NCI-H510A (cell line): ENCODE data around the gene KCNQ1.

Experiments used
- DNase-seq: peaks from one replicate; lab custom pipeline; 2025; lab: John Stamatoyannopoulos, UW

KCNQ1 gene

GRCh38 chr11:2442589-2442988 is 2.2 kb upstream of the KCNQ1 start:
- no peak for DNase-seq

DNA sequence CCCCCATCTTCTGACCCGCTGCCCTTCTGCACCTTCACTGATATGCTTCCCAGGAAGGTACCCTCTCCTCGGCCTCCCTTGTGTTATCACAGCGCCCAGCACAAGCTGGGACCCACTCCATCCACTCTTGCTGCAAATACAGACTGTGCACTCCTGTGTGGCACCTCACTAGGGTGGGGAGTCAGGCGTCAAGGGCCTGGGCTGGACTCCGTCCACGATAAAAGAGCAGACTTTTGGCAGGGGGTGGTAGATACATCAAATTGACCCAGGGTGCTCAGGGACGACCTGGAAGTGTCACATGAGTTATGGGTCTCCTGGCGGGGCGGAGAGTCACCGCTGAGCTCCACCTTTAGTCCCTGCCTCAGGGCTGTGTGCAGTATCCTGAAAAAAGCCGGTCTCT is 1.4 kb upstream of the KCNQ1 start:
- DNase-seq = no peak

- DNase-seq = no peak
Measured at GRCh38 chr11:2443881-2444820, 657 bp upstream of the KCNQ1 start, which contains the start of gene TRPM5. TRPM5 (minus strand) TSS chr11:2444514; CDS start chr11:2423036, 21,478 bp downstream.

DNA sequence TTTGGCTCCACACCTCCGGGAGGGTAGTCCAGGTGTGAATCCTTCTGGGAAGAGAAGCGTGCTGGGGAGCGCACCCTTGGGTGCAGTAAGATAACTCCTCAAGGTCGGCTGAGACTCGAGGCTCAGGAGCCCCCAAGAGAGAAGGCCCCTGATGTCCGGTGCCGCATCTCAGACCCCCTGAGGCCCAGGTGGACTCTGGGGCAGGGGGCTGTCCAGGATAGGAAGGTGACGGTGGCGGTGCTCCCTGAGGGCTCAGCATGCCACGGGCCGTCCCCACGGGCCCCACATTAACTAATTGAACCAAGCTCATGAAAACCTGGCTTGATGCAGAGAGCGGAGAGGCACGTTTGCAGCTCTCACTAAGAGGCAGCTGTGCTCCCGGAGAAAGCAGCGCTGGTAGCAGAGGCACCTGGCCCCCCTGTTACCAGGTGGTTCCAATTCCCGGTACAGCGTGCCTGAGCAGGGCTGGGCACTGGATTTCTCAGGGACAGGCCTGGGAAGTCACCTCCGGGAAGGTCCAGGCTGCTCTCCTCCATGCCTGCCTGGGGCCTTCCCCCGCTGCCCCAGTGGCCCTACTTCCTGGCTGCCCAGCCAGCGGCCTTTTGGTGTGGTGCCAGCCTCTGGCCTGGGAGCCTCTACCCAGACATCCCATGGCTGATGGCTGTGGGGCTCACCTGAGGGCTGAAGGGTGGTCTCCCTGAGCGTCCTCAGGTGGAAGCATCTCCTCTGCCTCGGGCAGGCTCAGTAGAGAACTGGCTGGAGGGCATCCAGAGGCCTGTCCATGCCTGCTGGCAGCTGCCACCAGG is 1.1 kb downstream of the KCNQ1 start:
- no peak for DNase-seq

DNA sequence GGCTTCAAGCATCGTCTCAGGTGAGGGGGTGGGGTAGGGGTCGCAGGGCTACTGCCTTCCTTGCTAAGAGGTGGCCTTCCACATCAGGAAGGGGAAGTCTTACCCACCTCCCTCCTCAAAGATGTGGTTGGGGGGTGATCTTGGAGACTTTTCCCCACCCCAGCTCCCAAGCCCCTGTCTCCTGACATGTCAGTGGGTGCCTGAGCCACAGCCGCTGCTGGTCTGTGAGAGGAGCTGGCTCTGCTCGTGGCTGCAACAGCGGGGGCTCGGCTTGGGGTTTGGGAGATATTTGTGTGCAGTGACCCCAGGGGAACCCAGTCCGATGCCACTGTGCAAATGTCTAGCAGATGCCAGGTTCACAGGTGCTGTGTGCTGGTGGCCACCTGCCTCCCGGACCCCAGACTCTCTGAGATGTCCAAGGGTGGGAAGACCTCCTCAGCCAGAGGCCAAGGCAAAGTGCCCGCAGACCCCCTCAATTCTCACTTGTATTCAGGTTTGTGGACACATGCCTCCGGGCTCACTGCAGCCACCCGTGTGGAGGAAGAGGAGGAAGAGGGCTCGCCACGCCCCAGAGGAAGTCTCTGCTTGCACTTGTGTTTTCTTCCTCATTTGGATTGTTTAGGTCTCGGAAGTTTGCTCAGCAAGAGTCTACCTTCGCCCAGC is 1.9 kb downstream of the KCNQ1 start:
- DNase-seq = no peak

DNA sequence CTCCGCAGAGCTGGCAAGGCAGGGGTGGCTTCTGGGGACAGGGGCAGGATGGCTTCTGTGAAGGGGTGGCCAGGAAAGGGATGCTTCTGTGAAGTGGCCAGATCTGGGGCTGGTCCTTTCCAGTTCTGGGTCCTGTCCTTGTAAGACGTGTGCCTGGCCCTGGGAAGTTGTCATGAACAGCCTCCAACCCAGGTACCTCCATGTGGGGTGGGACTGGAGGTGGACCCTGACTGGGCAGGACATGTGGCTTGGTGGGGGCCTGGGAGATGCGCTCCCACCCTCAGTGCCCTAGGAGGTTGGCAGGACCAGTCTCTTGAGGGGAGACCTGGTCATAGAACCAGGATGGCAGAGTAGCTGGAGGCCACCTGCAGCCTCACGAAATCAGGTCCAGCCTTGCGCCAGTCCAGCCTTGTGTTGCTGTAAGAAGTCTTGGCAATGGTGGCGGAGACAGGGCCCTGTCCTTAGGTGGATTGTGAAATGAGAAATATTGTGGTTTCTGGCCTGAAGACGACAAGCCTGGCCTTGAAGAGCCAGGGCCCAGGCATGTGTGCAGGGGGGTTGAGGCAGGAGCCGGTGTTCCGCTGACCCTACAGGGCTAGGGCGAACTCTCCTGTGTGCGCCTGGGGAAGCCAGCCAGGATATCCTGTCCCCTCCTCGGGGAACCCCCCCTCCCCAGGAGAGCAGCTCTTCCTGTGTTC is 2.6 kb downstream of the KCNQ1 start:
- no peak for DNase-seq

DNA sequence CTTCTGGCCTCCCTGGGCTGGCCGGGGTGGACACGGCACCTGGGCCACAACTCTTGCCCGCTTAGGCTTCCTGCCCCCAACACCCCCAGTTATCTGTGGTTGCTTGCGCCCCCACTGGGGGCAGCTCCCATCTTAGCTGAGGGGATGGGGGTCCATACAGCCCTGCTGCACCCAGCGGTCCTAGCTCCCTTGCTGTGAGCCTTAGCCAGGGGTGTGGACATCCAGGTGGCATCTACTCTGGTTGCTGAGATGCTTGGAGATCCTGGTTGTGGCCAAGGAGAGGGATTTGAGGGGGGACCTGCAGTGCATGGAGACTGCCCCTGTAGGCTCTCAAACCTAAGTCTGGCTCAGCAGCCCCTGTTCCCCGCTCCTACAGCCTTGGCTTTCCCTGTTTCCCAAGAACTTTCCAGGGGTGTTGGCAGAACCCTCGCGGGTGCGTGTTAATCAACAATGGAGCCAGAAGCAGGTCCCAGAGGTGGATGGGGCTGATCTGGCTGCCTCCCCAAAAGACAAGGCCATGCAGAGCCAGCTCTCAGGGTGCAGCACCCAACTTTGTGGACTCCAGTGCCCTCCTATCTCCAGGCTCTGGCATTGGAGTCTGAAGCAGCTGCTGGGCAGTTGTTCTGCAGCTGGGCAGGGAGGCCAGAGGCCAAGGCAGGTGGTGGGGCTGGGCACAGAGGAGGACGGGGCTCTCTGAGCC is 3.3 kb downstream of the KCNQ1 start:
- no peak for DNase-seq

- no peak for DNase-seq
Measured at GRCh38 chr11:2448661-2449547, 4.1 kb downstream of the KCNQ1 start.

DNA sequence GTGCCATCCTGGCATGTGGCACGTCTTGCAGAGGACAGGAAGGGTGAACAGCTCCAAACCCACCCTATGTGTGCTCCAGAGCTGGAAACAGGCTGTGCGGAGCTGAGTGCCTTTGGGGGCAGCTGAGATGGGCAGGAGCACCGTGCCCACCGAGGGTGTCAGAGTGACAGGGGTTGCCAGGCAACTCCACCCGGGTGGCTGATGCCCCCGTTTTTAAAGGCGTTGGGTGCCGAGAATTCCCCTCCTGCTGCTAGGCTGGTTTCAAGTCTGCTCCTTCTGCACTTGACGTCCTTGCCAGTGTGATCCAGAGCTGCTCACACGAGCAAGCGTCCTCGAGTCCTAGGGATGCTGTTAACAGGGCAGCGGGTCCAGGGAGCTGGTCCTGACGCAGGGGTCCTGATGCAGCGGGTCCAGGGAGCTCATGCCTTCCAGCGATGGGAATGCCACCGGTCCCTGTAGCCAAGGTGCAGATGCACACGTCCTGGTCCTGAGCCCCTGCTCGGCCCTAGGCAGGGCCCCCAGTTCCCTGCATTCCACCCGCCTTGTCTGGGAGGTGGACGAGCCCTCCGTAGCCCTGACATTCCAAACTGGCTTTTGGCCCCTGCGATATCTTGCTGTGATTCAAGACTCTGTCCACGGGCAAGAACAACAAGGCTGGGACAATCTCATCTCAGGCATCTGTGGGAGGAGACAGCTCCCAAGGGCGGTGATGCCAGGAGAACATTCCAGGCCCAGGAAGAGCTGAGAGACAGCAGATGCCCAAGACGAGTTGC is 4.9 kb downstream of the KCNQ1 start:
- DNase-seq = no peak

GRCh38 chr11:2450321-2451041 is 5.7 kb downstream of the KCNQ1 start:
- DNase-seq = no peak

DNA sequence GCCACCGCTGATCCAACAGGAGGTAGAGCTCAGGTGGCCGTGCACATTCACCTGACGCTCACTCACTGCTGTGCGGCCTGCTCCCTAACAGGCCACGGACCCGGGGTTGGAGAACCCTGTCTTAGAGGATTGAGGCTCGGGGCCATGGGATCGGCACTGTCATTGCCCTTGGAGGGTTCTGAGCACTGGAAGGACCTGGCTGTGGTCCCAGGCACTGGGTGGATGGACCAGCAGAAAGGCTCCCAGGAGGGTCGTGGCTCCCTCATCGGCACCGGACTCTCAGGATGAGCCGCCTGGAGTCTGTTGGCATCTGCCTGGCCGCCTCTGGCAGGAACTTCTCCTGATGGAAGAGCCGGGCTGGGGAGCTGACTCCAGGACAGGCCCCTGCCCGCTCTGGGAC is 6.5 kb downstream of the KCNQ1 start:
- no peak for DNase-seq

GRCh38 chr11:2451916-2452315 is 7.1 kb downstream of the KCNQ1 start:
- DNase-seq = no peak

DNA sequence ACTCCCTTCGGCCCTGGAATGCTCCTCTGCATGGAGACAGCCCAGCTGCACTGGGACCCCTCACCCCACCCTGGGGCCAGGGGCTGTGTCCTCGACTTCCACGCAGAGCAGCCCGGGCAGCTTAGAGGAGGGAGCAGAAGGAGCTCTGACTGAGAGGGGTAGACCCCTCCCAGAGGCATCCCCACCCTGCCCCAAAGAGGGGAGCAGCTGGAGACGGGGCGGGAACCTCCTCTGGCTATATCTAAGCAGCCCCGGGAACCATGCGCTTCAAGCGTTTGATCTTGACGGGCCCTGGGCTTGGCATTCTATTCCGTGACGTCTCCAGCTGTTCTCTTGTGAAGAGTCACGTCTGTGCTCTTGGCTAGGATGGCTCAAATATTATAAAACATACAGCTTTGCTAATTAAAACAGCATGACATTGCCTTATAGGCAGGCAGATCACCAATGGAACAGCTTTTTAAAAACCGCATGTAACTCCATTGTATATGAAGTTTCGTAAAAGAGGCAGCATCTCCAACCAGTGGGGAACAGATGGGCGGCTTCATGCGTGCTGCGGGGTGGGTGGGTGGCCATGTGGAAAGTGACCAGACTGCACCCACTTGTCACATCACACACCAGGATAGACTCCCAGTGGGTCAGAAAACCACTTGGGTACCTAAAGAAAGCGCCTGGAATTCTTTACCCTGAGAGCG is 7.7 kb downstream of the KCNQ1 start:
- DNase-seq = no peak

DNA sequence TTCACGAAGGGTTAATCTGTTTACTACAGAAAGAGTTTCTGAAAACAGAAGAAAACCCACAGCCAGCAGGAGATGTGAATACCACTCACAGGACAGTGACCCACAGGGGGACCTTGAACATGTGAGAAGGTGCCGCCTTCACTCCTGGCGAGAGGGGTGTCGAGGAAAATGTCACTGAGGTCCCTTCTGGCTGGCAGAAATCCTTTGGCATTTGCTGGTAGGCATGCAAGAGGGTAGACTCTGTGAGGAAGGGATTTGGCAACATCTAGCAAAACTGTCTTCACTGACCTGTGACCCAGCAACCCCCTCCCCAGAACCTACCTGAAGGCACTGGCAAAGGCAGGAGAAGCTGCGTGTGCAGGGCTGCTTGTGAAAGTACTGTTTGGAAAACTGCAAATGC is 8.6 kb downstream of the KCNQ1 start:
- no peak for DNase-seq

- no peak for DNase-seq
Measured at GRCh38 chr11:2458321-2458720, 13.5 kb downstream of the KCNQ1 start.

GRCh38 chr11:2459016-2459725 is 14.4 kb downstream of the KCNQ1 start:
- no peak for DNase-seq

DNA sequence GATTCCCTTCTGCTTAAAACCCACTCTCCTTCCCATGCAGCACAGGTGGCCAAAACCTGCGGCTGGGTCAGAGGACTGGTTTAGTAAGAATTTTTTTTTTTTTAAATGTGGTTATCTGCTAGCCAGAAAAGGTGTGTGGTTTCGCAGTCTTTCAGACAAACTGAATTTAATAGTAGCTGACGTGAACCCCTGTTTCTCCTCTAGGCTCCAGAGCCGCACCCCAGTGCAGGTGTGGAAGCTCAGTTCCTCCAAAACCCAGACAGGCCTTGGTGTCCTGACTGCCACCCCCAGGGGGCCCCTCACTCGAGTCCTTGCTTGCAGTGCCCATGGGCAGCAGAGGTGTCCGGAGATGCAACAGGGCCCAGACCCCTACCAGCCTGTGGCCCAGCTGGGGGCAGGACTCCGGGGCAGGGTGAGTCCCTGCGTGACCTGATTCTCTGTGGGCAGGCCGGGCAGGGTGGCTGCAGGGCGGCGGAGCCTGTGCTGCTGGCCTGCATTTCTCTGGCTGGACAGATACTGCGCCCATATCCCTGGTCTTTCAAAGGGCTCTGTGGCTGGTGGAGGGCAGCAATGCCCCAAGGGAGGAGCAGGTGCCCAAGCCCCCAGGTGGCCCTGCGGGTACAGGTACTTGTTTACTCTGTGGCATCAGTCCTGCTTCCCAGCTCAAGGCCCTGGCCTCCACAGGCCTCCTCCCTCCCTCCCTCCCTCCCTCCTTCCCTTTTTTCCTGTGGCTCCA is 15.2 kb downstream of the KCNQ1 start:
- DNase-seq = no peak
